Astrocyte (in vitro differentiated cells and primary cell): ENCODE data around the gene CD22. TPM values are rescaled to one million over a fixed set of nuclear protein-coding genes. Genes with fewer than 3 reads are reported as not detected.

ENCODE experiments used
- DNase-seq: peaks from one replicate; pipeline ENCODE4 v3.0.0-alpha.2; 2010; ENCODE audit warnings: low read depth
- FAIRE-seq: peaks from 2 replicates; lab custom pipeline; 2011; peaks lifted over from hg19 to GRCh38; lab: Jason Lieb, UNC
- H2AFZ ChIP-seq: 2 replicates; pipeline ENCODE4 v1.6.0; 2012; ENCODE audit warnings: low read depth, low read length, inconsistent platforms
- H3K27ac ChIP-seq: 2 replicates; pipeline ENCODE4 v1.5.1; 2011; ENCODE audit warnings: low read depth, low read length, inconsistent platforms
- H3K27me3 ChIP-seq: 2 replicates; pipeline ENCODE4 v1.6.0; 2011; ENCODE audit warnings: low read length, inconsistent platforms; ENCODE audit not compliant: insufficient read depth
- H3K36me3 ChIP-seq: 2 replicates; pipeline ENCODE4 v1.5.1; 2011; ENCODE audit warnings: low read length, inconsistent platforms; ENCODE audit not compliant: insufficient read depth
- H3K4me1 ChIP-seq: 2 replicates; pipeline ENCODE4 v1.5.1; 2011; ENCODE audit warnings: low read length, inconsistent platforms; ENCODE audit not compliant: insufficient read depth
- H3K4me2 ChIP-seq: 2 replicates; pipeline ENCODE4 v1.6.0; 2012; ENCODE audit warnings: low read length, inconsistent platforms
- H3K4me3 ChIP-seq: 2 replicates; pipeline ENCODE4 v1.5.1; 2011; ENCODE audit warnings: low read depth, mild to moderate bottlenecking, low read length, inconsistent platforms; ENCODE audit not compliant: insufficient read depth
- H3K79me2 ChIP-seq: 2 replicates; pipeline ENCODE4 v1.6.0; 2012; ENCODE audit warnings: mild to moderate bottlenecking, low read length, inconsistent platforms; ENCODE audit not compliant: insufficient read depth
- H3K9ac ChIP-seq: 2 replicates; pipeline ENCODE4 v1.6.0; 2012; ENCODE audit warnings: mild to moderate bottlenecking, low read length, inconsistent platforms
- H3K9me3 ChIP-seq: 2 replicates; pipeline ENCODE4 v1.5.1; 2012; ENCODE audit warnings: low read depth, mild to moderate bottlenecking, low read length, inconsistent platforms; ENCODE audit not compliant: insufficient read depth
- H4K20me1 ChIP-seq: 2 replicates; pipeline ENCODE4 v1.6.0; 2012; ENCODE audit warnings: low read length, inconsistent platforms; ENCODE audit not compliant: insufficient read depth
- H3K27ac Mint-ChIP-seq: one replicate; pipeline ENCODE4 v1.8.0; 2021; ENCODE audit warnings: mild to moderate bottlenecking, mixed read lengths; ENCODE audit not compliant: unreplicated experiment
- H3K27me3 Mint-ChIP-seq: one replicate; pipeline ENCODE4 v1.8.0; 2021; ENCODE audit warnings: low read depth, mixed read lengths; ENCODE audit not compliant: unreplicated experiment
- H3K36me3 Mint-ChIP-seq: one replicate; pipeline ENCODE4 v1.8.0; 2021; ENCODE audit warnings: low read depth, mixed read lengths; ENCODE audit not compliant: unreplicated experiment
- H3K4me1 Mint-ChIP-seq: one replicate; pipeline ENCODE4 v1.8.0; 2021; ENCODE audit warnings: low read depth, mixed read lengths; ENCODE audit not compliant: unreplicated experiment
- H3K4me3 Mint-ChIP-seq: one replicate; pipeline ENCODE4 v1.8.0; 2021; ENCODE audit warnings: mild to moderate bottlenecking, moderate library complexity, mixed read lengths; ENCODE audit not compliant: unreplicated experiment
- H3K9me3 Mint-ChIP-seq: one replicate; pipeline ENCODE4 v1.8.0; 2021; ENCODE audit warnings: mild to moderate bottlenecking, mixed read lengths; ENCODE audit not compliant: unreplicated experiment
- CTCF ChIP-seq: IDR thresholded peaks from 2 replicates; pipeline ENCODE4 v1.5.1; 2011; ENCODE audit warnings: low read depth, mild to moderate bottlenecking, inconsistent platforms, low read length, moderate library complexity; ENCODE audit not compliant: insufficient read depth
- EZH2 ChIP-seq: IDR thresholded peaks from 2 replicates; pipeline ENCODE4 v1.6.1; 2012; ENCODE audit warnings: mild to moderate bottlenecking, low read length, inconsistent platforms; ENCODE audit not compliant: insufficient read depth
- total RNA-seq: library from RNA; stranded (reverse); gene quantifications from 2 replicates; pipeline ENCODE4 v1.2.1, GENCODE V29; 2021

Gene CD22
- total RNA-seq, 1 donor from 2014 or later = not detected

GRCh38 chr19:35351411-35352176 is 22.6 kb downstream of the CD22 start:
- Mint-ChIP-seq H3K36me3 (no peaks in the 10 kb centered on the region), H3K4me1 (peaks cover 3% of the 10 kb centered on the region), H3K27ac (no peak overlapping the region), H3K27me3 (peaks cover 43% of the 10 kb centered on the region), H3K9me3 (no peaks in the 10 kb centered on the region), H3K4me3 (no peak overlapping the region)
- Histone ChIP-seq H3K27me3 (peaks cover 3% of the 10 kb centered on the region), H4K20me1 (no peaks in the 10 kb centered on the region), H2AFZ (no peak overlapping the region), H3K4me2 (no peak overlapping the region), H3K4me1 (no peaks in the 10 kb centered on the region), H3K9ac (no peak overlapping the region), H3K9me3 (no peaks in the 10 kb centered on the region), H3K27ac (no peak overlapping the region), H3K79me2 (no peaks in the 10 kb centered on the region), H3K4me3 (no peak overlapping the region), H3K36me3 (no peaks in the 10 kb centered on the region)
- TF ChIP-seq CTCF = no peak
- TF ChIP-seq EZH2 = no peak
- FAIRE-seq (no peak), DNase-seq (no peak)

GRCh38 chr19:35352177-35352447 is 23.1 kb downstream of the CD22 start:
- Mint-ChIP-seq H3K27ac (no peak overlapping the region), H3K4me1 (peaks cover 1% of the 10 kb centered on the region), H3K4me3 (no peak overlapping the region), H3K9me3 (no peaks in the 10 kb centered on the region), H3K36me3 (no peaks in the 10 kb centered on the region), H3K27me3 (peaks cover 37% of the 10 kb centered on the region)
- Histone ChIP-seq H3K79me2 (no peaks in the 10 kb centered on the region), H3K4me1 (no peaks in the 10 kb centered on the region), H3K4me2 (no peak overlapping the region), H4K20me1 (no peaks in the 10 kb centered on the region), H3K4me3 (no peak overlapping the region), H3K27me3 (peaks cover 3% of the 10 kb centered on the region), H2AFZ (no peak overlapping the region), H3K9ac (no peak overlapping the region), H3K27ac (no peak overlapping the region), H3K9me3 (no peaks in the 10 kb centered on the region), H3K36me3 (no peaks in the 10 kb centered on the region)
- DNase-seq (no peak), FAIRE-seq (no peak)
- TF ChIP-seq EZH2 (no peak), CTCF (no peak)
